Liver (tissue), 3 donors: ENCODE data around the gene DSCAML1.

Experiments used
- JUND ChIP-seq, 2 donors: IDR thresholded peaks; 2 replicates each; pipeline ENCODE4 v1.6.1; 2016; ENCODE audit warnings: antibody characterized with exemption in 2 of 2
- RAD21 ChIP-seq, 2 donors: IDR thresholded peaks; 2 replicates each; pipeline ENCODE4 v1.6.1; 2016; ENCODE audit warnings: antibody characterized with exemption in 2 of 2, mild to moderate bottlenecking in 2 of 2
- SP1 ChIP-seq: IDR thresholded peaks from 2 replicates; pipeline ENCODE4 v1.6.1; 2018; ENCODE audit warnings: antibody characterized with exemption, mild to moderate bottlenecking
- TAF1 ChIP-seq: conservative IDR thresholded peaks from 2 replicates; pipeline ENCODE4 v1.6.1; 2016; ENCODE audit warnings: antibody characterized with exemption, mild to moderate bottlenecking
- YY1 ChIP-seq: IDR thresholded peaks from 2 replicates; pipeline ENCODE4 v1.6.1; 2016; ENCODE audit warnings: antibody characterized with exemption, mild to moderate bottlenecking
- TF ChIP-seq, protein P1 (sequence below): fragments of 150-350 bp; IDR thresholded peaks from 2 replicates; pipeline ENCODE4 v1.5.1; 2017; ENCODE audit warnings: improper control_type of control experiment, low read depth, low read length; ENCODE audit not compliant: missing input control
- TF ChIP-seq, protein P2 (sequence below): IDR thresholded peaks from 2 replicates; pipeline ENCODE4 v1.6.1; 2016; ENCODE audit warnings: antibody characterized with exemption, mild to moderate bottlenecking
- TF ChIP-seq, protein P3 (sequence below): IDR thresholded peaks from 2 replicates; pipeline ENCODE4 v1.6.1; 2016; ENCODE audit warnings: antibody characterized with exemption
- TF ChIP-seq, protein P4 (sequence below): IDR thresholded peaks from 2 replicates; pipeline ENCODE4 v1.6.1; 2016; ENCODE audit warnings: antibody characterized with exemption
- donor health status: healthy.
- donor health status: healthy.

DNA sequence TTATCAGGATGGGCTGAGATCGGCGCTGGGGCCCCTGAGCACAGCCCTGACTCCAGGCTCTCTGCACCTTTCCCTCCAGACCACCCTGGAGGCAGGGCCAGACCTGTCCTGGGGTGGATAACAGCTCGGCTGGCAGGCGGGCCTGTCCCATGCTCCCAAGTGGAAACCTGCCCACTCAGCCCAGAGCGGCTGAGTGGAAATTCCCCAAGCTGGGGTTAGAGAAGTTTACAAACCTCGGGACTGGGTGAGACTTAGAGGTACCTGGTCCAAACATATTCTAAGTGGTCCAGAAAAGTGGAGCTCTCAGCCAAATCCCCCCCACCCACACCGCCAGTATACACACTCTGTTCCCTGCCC lies 32.3 kb upstream of the DSCAML1 start:
- TF ChIP-seq, protein P1, sequence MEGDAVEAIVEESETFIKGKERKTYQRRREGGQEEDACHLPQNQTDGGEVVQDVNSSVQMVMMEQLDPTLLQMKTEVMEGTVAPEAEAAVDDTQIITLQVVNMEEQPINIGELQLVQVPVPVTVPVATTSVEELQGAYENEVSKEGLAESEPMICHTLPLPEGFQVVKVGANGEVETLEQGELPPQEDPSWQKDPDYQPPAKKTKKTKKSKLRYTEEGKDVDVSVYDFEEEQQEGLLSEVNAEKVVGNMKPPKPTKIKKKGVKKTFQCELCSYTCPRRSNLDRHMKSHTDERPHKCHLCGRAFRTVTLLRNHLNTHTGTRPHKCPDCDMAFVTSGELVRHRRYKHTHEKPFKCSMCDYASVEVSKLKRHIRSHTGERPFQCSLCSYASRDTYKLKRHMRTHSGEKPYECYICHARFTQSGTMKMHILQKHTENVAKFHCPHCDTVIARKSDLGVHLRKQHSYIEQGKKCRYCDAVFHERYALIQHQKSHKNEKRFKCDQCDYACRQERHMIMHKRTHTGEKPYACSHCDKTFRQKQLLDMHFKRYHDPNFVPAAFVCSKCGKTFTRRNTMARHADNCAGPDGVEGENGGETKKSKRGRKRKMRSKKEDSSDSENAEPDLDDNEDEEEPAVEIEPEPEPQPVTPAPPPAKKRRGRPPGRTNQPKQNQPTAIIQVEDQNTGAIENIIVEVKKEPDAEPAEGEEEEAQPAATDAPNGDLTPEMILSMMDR, result no peak
- no peak for TF ChIP-seq RAD21 (IDR thresholded peaks at IDR 0.05)
- no peak for TF ChIP-seq YY1
- TF ChIP-seq, protein P2, sequence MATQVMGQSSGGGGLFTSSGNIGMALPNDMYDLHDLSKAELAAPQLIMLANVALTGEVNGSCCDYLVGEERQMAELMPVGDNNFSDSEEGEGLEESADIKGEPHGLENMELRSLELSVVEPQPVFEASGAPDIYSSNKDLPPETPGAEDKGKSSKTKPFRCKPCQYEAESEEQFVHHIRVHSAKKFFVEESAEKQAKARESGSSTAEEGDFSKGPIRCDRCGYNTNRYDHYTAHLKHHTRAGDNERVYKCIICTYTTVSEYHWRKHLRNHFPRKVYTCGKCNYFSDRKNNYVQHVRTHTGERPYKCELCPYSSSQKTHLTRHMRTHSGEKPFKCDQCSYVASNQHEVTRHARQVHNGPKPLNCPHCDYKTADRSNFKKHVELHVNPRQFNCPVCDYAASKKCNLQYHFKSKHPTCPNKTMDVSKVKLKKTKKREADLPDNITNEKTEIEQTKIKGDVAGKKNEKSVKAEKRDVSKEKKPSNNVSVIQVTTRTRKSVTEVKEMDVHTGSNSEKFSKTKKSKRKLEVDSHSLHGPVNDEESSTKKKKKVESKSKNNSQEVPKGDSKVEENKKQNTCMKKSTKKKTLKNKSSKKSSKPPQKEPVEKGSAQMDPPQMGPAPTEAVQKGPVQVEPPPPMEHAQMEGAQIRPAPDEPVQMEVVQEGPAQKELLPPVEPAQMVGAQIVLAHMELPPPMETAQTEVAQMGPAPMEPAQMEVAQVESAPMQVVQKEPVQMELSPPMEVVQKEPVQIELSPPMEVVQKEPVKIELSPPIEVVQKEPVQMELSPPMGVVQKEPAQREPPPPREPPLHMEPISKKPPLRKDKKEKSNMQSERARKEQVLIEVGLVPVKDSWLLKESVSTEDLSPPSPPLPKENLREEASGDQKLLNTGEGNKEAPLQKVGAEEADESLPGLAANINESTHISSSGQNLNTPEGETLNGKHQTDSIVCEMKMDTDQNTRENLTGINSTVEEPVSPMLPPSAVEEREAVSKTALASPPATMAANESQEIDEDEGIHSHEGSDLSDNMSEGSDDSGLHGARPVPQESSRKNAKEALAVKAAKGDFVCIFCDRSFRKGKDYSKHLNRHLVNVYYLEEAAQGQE, result no peak
- no peak for TF ChIP-seq JUND (IDR thresholded peaks at IDR 0.05)
- TF ChIP-seq, protein P3, sequence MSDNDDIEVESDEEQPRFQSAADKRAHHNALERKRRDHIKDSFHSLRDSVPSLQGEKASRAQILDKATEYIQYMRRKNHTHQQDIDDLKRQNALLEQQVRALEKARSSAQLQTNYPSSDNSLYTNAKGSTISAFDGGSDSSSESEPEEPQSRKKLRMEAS, result no peak
- TF ChIP-seq, protein P4, sequence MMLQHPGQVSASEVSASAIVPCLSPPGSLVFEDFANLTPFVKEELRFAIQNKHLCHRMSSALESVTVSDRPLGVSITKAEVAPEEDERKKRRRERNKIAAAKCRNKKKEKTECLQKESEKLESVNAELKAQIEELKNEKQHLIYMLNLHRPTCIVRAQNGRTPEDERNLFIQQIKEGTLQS, result no peak
- TF ChIP-seq TAF1, result no peak
- no peak for TF ChIP-seq SP1
